LNCAP (cell line): ENCODE measurements around the gene ZNF778.

Experiments used
- CTCF ChIP-seq: fragments of 450-650 bp; IDR thresholded peaks from 2 replicates; pipeline ENCODE4 v1.5.1; 2017; ENCODE audit warnings: mild to moderate bottlenecking

The ZNF778 gene

DNA sequence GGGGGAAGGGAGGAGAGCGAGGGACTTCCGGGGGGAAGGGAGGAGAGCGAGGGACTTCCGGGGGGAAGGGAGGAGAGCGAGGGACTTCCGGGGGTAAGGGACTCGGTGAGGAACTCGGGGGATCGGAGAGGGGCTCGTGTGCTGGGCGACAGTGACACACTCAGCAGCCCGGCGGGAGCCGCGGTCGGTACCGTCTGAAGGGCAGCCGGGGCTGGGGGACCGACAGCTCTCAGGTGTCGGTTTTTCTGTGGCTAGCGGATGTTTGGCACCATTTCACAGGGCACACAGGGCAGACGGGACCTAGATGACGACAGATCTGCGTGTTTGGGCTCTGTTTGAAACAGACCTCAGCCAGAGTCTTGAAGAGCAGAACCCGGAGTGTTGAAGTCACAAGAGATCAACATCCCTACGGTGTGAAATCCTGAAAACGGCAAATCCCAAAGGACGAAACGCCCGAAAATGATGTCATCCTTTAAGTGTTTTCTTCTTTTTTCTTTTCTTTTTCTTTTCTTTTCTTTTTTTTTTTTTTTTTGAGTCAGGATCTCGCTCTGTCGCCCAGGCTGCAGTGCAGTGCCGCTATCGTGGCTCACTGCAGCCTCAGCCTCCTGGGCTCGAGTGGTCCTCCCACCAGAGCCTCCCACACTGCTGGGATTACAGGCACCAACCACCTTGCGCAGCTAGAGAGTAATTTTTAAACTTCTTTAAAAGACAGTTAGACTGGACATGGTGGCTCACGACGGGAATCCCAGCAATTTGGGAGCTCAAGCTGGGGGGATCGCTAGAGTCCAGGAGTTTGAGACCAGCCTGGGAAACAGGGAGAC, 23.9 kb downstream of the ZNF778 start:
- no peak for TF ChIP-seq CTCF

DNA sequence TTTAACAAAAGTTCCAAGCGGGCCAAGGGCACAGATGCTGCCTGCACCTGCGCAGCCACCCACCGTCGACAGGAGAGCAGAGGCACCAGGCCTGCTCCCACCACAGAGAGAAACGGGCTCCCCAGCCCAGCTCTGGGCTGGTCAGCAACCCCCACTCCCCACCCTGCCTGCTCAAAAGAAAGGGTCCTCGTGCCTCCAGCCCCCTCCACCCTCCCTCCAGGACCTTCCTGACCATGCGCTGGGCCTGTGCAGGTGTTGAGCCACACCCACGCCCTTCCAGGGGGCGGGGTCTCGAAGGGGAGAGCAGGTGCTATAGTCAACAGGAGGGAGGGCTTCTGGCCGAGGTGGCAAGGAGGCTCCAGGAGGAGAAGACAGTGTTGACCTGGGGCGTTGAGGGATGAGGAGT, 25.3 kb downstream of the ZNF778 start:
- TF ChIP-seq CTCF = no peak

DNA sequence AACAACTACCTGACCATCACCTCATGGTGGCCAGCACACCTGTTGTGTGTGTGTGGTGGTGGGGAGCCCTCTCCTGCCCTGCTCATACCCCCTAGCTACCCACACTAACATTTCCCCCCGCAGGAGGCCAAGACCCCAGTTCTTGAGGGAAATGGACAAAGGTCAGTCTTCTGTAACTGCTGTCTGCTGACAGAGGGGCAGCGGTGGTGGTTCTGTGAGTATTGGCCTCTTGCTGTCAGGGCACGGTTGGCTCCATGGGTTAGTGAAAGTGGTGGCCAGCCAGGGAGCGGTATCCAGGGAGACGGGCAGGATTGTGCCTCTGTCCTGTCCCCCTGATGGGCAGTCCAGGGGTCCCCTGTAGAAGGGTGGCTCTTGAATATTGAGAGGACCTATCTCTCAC, 26.2 kb downstream of the ZNF778 start:
- no peak for TF ChIP-seq CTCF

DNA sequence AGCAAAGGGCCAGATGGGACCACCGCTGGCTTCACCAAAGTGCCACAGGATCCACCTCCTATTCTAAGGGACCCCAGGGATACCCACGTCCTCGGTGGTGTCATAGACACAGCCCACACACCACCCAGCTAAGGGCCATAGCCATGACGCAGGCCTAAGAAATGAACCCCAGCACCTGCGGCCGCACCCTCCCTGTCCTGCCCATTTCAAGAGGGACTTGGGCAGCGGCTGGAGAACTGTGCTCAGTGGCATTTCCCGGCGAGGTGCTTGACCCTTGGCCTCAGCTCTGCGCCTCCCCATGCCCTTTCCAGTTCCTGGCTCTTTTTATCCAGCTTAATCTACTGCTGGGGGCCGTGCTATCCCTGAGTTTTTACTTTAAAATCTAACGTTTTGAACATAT, 27.3 kb downstream of the ZNF778 start:
- TF ChIP-seq CTCF = no peak

DNA sequence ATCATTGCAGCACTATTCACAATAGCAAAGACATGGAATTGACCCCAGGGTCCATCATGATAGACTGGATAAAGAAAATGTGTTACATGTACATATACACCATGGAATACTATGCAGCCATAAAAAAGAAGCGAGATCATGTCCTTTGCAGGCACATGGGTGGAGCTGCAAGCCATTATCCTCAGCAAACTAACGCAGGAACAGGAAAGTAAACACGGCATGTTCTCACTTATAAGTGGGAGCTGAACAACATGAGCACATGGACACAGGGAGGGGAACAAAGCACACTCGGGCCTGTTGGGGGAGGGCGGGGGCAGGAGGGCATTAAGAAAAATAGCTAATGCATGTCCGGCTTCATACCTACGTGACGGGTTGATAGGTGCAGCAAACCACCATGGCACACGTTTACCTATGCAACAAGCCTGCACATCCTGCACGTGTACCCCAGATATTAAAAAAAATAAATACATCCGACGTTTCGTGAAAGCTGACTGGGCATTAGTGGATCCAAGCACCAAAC, 28.9 kb downstream of the ZNF778 start:
- no peak for TF ChIP-seq CTCF

DNA sequence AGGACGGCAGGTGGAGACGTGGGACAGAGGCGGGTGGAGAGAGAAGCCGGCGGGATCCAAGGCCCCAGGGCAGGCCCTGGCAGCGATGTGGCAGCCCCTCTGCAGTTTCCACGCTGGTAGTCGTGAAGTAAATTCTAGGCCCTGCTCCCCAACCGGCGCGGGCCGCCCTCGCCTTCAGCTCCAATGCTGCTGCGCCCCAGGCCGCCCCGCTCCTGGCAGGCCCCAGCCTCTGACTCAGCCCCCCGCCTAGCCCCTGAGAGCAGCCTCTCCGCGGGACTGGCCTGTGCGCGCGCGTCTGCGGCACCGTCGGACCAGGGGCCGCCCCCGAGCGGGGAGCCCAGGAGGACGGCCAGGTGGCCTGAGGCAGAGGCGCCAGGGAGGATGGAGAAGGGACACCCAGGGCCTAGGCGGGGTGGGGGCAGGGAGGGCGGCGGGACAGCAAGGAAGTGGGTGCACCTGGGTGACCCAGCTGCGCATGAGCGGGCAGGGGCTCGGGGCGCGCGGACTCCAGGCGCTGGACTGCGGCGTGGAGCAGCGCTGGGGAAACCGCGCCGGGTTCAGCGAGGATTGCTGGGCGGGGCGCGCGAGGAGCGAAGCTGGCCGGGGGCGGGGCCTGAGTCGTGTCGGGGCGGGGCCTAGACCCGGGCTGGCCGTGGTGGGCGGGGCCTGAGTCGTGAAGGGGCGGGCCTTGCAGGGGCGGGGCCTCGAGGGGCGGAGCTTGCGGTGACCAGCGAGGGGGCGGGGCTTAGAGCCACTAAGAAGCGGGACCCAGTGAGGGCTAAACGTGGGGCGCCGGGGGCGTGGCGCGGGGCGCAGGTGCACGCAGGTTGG, 29.6 kb downstream of the ZNF778 start:
- TF ChIP-seq CTCF = no peak

DNA sequence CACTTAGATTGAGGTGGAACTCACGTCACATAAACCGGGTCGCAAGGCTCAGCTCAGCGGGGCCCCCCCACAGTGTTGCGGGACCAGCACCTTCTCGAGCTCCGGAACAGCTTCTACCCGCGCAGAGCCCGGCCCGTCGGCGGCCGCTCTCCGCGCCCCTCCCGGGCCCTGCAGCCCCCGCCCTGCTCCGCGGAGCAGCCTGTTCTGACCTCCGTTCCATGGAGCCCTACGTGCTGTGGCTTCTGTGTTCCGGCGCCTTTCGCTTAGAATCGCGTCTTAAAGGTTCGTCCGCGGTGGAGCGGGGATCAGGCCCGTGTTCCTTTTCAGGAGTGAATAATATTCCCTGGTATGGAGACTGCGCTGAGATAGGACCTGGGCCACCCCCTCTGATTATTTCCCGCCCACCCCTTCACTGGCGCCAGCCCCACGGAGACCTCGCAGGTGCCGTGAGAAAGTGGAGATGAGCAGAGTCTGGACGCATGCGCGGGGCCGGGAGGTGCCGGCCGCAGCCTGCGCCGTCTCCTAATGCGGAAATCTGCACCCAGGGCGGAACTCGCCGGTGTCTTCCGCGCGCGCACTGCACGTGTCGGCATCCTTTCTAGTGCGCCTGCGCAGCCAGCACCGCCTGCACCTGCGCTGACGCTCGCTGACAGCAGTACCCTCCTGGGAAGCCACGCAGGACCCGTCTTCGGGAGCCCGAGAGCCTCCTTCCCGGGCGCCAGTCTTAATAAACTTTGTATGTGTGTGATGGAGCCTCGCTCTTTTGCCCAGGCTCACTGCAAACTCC, 30.9 kb downstream of the ZNF778 start:
- no peak for TF ChIP-seq CTCF
